ENCODE results near the gene ELFN1.

ELFN1 gene

GRCh38 chr7:1664711-1665548 is 5.1 kb upstream of the ELFN1 start:
- FAIRE-seq: no peak

DNA sequence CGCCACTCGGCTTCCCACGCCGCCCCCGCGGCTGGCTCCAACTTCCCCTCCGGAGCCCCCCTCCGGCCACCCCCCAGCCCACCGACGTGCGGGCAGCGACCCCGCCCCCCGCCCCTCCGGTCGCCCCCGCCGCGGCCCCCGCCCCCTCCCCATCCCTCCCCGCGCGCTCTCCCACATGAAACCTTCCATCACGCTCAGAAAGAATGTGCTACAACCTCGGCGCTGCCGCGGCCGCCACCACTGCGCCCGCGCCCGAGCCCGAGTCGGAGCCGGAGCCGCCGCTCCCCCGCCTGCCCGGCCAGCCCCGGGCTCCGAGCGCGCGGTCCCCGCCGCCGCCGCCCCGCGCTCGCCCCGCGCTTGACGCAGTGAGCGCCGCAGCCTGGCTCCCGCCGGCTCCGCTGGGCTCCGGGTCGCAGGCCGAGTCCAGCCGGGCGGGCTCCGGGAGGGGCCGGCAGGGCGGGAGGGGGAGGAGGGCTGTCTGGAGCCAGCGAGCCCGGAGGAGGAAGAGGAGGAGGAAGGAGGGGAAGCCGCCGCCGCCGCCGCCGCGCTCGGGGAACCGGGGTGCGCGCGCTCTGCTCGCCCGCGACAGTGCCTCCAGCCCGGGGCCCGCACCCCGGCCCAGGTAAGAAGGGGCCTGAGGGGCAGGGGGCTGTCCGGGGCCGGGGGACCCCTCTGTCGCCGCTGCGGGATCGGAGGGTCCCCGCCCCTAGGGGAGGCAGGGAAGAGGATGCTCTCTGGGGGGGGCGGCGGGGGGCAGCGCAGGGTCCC is 4.3 kb upstream of the ELFN1 start:
- no peak for FAIRE-seq

DNA sequence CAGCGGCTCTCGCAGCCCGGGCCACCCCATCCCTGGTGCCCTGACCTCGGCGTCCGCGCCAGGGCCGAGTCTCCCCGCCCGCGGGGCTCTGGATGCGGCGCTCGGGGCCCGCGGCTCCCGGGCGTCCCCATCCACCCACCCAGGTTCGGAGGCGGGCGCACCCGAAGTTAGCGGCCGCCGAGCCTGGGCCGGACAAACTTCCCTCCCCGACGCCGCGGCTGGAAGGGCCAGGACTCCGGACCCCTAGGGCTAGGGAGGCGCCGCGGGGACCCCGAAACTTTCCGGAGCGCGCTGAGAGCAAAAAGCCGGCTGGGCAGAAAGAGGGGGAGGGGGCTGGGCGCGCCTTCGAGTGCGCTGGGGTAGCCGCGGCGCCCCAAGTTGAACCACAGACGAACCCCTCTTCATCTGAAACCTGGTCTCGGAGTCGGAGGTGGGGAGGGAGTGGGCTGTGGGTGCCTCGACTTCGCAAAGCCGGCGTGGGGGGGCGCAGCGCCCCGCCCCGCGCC is 3.7 kb upstream of the ELFN1 start:
- FAIRE-seq: no peak

DNA sequence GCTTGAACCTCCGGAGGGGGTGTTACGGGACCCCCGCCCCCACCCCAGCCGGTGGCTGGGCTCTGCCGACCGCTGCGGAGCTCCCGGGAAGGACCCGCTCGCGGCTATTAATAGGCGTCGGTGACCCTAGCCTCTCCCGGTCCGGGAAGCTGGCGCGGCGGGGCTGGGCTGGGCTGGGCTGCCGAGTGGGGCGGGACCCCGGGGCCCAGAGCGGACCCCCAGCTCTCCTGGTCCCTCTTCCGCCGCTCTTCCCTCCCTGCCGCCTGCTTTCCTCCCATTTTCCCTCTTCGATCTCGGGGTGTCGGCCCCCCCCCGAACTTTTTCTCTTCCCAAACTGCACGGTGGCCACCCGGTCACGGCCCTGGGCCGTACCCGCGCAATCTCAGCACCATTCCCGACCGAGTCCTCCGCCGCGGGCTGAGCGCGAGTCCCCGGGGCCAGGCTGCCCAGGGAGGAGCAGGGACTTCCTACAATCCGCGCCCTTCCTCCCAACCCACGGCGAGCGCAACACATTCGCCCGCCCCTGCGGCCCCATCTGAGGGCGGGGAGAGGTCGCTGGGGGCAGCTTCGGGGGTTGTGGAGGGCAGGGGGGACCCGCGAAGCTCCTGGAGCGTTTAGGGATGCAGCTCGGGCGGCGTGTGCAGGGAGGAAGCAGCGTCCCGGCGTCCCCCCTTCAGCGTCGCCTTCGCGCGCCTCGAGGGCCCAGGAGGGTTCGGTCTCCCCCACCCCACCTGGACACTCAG is 3.1 kb upstream of the ELFN1 start:
- FAIRE-seq: no peak

DNA sequence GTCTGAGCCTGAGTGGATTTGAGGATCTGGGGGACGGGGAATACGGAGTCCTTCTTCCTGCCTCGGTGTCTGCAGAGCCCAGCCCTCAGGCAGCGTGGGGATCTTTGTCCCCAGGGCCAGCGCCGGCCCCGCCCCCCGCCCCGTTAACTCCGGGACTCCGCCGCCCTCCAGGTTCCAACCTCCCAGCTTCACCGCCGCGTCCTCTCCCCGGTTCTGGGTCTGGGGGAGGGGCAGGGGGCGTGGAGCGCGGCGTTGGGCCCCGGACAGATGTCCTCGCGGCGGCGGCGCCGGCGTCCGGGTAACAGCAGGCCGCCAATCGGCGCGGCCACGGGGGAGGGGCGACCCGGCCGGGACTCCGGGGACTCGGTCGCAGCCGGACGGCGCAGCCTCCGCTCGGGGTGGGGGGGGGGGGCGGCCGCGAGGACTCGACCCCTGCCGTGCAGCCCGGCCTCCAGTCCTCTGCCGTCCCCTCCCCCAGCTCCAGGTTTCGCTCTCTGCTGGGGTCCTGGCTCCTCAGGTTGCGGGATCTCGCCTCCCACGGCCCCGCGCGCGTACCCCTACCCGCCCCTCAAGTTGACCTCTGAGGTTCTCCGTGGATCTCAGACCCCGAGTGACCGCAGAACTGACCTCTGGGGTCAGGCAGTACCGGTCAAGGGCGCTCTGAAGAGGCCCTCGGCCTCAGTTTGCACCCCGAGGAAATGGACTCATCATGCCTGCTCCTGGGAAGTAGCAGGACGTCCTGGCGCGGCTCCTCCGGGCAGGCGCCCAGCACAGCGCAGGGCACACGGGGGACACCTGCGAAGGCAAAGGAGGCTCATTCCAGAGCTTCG is 2.3 kb upstream of the ELFN1 start:
- FAIRE-seq: no peak

DNA sequence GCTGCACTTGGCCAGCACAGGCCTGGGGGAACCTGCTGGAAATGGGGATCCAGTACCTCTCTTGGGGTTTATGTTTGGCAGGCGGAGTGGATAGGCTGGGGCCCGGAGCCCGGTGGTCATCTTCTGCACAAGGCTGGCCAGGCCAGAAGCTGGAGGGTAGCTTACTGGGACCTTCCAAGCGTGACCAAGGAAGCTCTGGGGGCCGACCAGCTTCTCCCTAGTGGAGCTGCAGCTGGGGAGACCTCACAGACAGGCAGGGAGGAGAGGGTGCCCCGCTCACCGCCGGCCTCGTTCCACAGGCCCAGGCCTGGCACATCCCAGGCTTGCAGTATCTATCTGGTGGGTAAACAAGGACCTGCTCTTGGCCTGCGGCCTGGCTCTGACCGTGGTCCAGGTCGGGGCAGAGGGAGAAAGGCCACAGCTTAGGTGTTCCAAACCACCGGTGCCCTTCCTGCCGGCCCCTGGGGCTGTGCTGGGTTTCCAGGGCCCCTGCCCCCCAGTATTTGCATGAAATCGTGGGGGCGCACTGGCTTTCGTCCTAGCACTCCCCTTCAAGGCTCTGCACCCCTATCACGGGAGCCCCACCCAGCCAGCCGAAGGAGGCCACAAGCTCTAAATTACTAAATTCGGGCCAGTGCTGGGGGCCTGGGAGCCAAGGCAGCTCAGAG is 1.5 kb upstream of the ELFN1 start:
- no peak for FAIRE-seq

GRCh38 chr7:1669064-1669951 is 769 bp upstream of the ELFN1 start:
- peak; percentile 88 for FAIRE-seq

DNA sequence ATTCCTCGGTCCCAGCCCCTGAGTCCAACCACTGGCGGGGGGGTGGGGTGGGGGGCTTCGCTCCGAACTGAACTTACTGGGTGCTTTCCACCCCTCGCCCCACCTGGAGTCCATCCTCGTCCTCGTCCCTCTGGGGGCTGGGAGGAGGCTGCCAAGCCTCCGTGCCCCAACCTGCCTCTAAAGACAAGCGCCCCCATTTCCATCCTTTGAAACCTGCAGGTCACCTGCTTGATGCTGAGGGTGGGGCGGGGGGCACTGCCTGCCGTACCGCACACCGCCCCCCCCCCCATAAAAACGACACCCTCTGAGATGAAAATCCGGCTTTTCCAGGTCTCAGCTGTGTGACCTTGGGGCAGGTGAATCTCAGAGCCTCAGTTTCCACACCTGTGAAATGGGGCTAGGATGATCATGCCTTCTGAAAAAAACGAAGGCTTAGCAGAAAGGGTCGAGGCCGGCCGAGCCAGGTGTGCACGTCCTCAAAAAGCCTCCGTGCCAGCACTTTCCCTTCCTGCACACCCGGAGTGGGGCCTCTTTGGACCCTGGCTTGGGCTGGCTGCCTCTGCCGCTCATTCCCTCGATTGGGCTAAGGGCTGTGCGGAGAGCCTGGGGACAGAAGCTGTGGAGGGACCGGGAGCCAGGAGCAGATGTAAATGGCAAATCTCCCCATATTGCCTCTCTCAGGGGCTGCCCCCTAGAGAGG is 967 bp downstream of the ELFN1 start:
- FAIRE-seq: no peak

- FAIRE-seq: no peak
These were observed 1.7 kb downstream of the ELFN1 start for GRCh38 chr7:1671594-1672451.

DNA sequence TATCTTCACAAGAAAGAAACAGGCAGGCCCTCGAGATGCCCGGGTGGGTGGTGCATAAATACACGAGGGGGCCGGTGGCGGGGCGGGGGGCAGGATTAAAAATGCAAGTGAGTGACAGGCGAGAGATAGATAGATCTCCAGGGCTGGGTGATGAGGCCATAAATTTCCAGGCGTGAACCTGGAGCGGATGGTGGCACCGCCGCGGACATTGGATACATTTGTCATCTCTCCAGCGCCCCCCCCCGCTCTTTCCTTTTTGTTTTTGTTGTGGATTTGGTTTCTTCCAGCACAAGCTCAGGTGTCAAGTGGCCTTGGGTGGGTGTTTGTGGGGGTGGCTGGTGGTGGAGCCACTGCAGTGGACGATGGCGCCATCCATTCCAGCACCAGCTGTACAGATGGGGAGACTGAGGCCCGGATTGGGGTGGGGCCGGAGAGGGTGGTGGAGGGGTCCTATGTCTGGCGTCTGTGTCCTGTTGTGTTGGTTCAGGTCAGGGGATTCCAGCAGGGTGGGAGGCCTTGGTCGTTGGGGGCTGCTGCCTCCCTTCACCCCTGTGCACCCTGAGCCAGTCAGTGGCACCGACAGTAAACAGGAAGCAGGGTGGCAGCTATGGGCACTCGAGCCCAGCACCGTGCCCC is 2.9 kb downstream of the ELFN1 start:
- no peak for FAIRE-seq

GRCh38 chr7:1673581-1674118 is 3.6 kb downstream of the ELFN1 start:
- no peak for FAIRE-seq

- FAIRE-seq: no peak
These were observed 4.3 kb downstream of the ELFN1 start for GRCh38 chr7:1674161-1675035.

DNA sequence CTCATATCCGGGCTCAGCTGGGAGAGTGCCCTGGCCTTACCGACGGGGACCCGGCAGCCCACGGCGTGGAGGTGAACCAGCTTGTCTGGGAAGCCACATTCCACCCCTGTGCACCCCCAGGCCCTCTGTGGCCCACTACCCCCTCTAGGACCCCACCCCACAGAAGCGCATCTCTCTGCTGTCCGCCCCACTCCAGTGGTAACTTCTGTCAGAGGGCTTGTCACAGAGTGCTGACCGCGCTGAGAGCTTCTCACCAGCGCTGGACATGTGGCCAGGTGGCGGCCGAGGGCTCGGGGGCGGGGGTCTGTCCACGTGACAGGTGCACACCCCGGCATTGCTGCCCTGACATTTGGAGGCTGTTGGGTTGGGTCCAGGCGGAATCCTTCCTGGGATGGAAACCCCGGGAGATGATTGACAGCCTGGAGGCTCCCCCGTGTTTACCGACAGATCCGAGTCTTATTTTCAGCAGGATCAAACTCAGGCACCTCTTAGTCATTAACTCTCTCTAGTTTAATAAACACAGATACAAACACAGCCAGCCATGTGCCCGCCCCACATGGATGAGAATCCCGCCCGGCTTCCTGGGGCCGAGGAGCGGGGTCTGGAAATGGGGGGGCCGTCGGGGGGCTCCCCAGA is 5.1 kb downstream of the ELFN1 start:
- FAIRE-seq: no peak

DNA sequence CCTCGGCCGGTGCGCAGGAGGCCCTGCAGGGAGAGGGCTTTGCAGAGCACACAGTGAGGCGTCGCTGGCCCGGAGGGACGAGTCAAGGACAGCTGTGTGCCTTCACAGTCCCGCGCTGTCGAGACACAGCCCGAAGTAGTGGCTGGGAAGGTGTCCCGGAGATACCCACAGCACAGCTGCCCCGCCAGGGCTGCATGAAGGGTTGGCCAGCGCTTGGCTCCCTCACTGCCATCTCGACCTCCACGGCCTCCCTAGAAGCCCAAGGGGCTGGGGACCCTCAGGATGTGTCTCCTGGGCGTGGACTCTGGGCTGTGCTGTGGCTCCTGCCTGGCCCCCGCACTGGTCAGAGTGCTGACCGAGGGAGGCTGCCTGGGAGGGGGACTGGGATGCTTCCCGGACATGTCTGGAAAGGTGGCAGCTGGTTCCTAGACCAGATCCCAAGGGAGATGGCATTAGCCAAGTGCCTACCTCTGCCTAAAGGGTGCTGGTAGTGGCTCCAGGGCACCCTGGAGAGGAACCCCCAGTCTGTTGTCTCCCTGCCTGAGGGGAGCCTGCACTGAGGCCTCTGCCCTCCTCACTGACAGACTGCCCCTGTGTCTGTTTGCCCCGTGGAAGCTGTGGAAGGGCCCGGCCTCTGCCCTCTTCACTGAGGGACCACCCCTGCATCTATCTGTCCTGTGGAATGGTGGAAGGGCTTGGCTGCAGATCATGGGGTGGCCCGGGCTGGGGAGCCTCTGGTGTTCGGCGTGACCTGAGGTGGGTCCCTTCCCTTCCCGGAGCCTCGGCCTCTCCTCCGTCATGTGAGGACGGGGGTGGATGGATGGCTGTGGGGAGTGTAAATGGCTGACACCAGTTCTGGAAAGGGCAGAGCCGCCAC is 5.8 kb downstream of the ELFN1 start:
- FAIRE-seq: no peak

DNA sequence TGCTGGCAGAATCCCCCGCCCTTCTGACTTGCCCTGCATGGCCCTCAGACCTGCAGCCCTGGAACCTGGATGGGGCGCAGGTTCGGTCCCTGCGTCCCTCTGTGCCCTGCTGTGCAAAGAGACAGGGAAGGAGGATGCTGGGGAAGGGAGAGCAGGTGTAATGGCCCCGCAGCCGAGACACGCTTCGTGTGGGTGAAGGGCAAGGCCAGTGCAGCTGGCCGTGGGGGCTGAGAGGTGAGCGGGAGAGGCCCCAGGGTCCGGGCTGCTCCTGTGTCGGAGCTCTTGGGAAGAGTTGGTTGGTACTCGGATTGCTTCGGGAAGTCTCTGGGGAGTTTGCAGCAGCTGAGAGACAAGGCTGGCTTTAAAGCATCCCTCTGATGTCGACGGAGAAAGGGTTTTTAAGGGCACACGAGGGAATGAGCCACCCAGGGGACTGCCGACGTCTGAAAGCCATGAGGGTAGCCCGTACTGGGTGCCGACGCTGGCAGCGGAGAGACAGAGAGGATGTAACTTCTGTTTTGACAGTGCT is 6.5 kb downstream of the ELFN1 start:
- FAIRE-seq: no peak

Data from G401.6 (cell line).